ENCODE results near the gene SSC5D. TPM values are rescaled to one million over a fixed set of nuclear protein-coding genes. Genes with fewer than 3 reads are reported as not detected.

SSC5D gene
- total RNA-seq, 1 experiment from 2014 or later: 1.5 TPM

- H3K27me3 ChIP-seq (ENCODE audit: insufficient read depth, low read length): no peaks in the 10 kb centered on the region
- RAD21 ChIA-PET (ENCODE audit: low non-redundant PET in 1 of 2, low total read pairs in 2 of 2, uncharacterized antibody in 2 of 2, unreplicated experiment in 2 of 2): no interaction called here
- POLR2A ChIA-PET: no interaction called here
- H3K79me2 ChIP-seq (ENCODE audit: insufficient read depth, low read length): peaks cover 12% of the 10 kb centered on the region; the same call in 1 of the 2 replicates
- H4K20me1 ChIP-seq (ENCODE audit: insufficient read depth): no peaks in the 10 kb centered on the region
- no peak overlapping the region for H3K4me2 ChIP-seq (ENCODE audit: low read length)
- H3K9me2 ChIP-seq (ENCODE audit: insufficient read depth): no peaks in the 10 kb centered on the region
- H3K27ac ChIP-seq (ENCODE audit: low read depth, low read length): no peak overlapping the region
- intact Hi-C loops (cut with micrococcal nuclease): no loop called here
- DNase-seq (ENCODE audit: low read depth, low spot score): no peak
- CTCF ChIA-PET: no interaction called here
- no peaks in the 10 kb centered on the region; a peak in 1 of 4 replicates for H3K36me3 ChIP-seq (ENCODE audit: control insufficient read depth in 1 of 2, insufficient read depth in 2 of 2, low read length in 2 of 2)
- H3K4me1 ChIP-seq (ENCODE audit: control insufficient read depth in 1 of 2, insufficient read depth in 2 of 2, low read length in 2 of 2): peaks cover 9 to 20% of the 10 kb centered on the region in 2 experiments
- no peak overlapping the region for H3K4me3 ChIP-seq (replicated peaks in 1 of 2; ENCODE audit: low read depth in 1 of 2, low read length in 2 of 2)
- TF ChIP-seq CEBPB (IDR thresholded peaks at IDR 0.05; ENCODE audit: low read depth): no peak
- BruUV-seq (replicated peaks): no TSS peak
- no peak for ATAC-seq
- no peak overlapping the region for H3K9ac ChIP-seq (ENCODE audit: low read length)
- no peaks in the 10 kb centered on the region for H3K9me3 ChIP-seq (ENCODE audit: control insufficient read depth in 1 of 2, insufficient read depth in 1 of 2, low read depth in 1 of 2, low read length in 2 of 2)
- H2AFZ ChIP-seq (ENCODE audit: low read depth, low read length, poor library complexity, severe bottlenecking): no peak overlapping the region
Measured at GRCh38 chr19:55459551-55459949, 28.7 kb upstream of the SSC5D start.

- ChIA-PET POLR2A (no interaction called here), CTCF (no interaction called here), RAD21 (ENCODE audit: low non-redundant PET in 1 of 2, low total read pairs in 2 of 2, uncharacterized antibody in 2 of 2, unreplicated experiment in 2 of 2) (no interaction called here)
- H3K9ac ChIP-seq (ENCODE audit: low read length): no peak overlapping the region
- peaks cover 9 to 20% of the 10 kb centered on the region in 2 experiments for H3K4me1 ChIP-seq (ENCODE audit: control insufficient read depth in 1 of 2, insufficient read depth in 2 of 2, low read length in 2 of 2)
- H3K4me3 ChIP-seq (replicated peaks in 1 of 2; ENCODE audit: low read depth in 1 of 2, low read length in 2 of 2): peak overlapping the region; percentile 98 to 99; a peak in 3 of 4 replicates
- no peaks in the 10 kb centered on the region for H3K9me3 ChIP-seq (ENCODE audit: control insufficient read depth in 1 of 2, insufficient read depth in 1 of 2, low read depth in 1 of 2, low read length in 2 of 2)
- intact Hi-C loops (cut with micrococcal nuclease): no loop called here
- H2AFZ ChIP-seq (ENCODE audit: low read depth, low read length, poor library complexity, severe bottlenecking): no peak overlapping the region
- no peaks in the 10 kb centered on the region for H4K20me1 ChIP-seq (ENCODE audit: insufficient read depth)
- H3K27ac ChIP-seq (ENCODE audit: low read depth, low read length): no peak overlapping the region
- no peaks in the 10 kb centered on the region for H3K27me3 ChIP-seq (ENCODE audit: insufficient read depth, low read length)
- H3K9me2 ChIP-seq (ENCODE audit: insufficient read depth): no peaks in the 10 kb centered on the region
- BruUV-seq (replicated peaks): TSS peak; percentile 55
- DNase-seq (ENCODE audit: low read depth, low spot score): no peak
- no peak for ATAC-seq
- peaks cover 12% of the 10 kb centered on the region; the same call in 1 of the 2 replicates for H3K79me2 ChIP-seq (ENCODE audit: insufficient read depth, low read length)
- H3K4me2 ChIP-seq (ENCODE audit: low read length): peak overlapping the region; percentile 98
- H3K36me3 ChIP-seq (ENCODE audit: control insufficient read depth in 1 of 2, insufficient read depth in 2 of 2, low read length in 2 of 2): no peaks in the 10 kb centered on the region; a peak in 1 of 4 replicates
- no peak for TF ChIP-seq FOSL1 (IDR thresholded peaks at IDR 0.05; ENCODE audit: low read depth)
- no peak for TF ChIP-seq CTCF (IDR thresholded peaks at IDR 0.05 in 2 of 3, conservative IDR thresholded peaks at IDR 0.05 in 1 of 3; ENCODE audit: borderline replicate concordance in 1 of 3, insufficient read depth in 1 of 3, low read depth in 2 of 3, low read length in 2 of 3)
- TF ChIP-seq POLR2A (IDR thresholded peaks at IDR 0.05; ENCODE audit: borderline replicate concordance, extremely low read depth, insufficient read depth, insufficient read length): no peak
- TF ChIP-seq ZBTB33 (IDR thresholded peaks at IDR 0.05; ENCODE audit: extremely low read depth, insufficient replicate concordance, low read length): no peak
- TF ChIP-seq JUND (IDR thresholded peaks at IDR 0.05): no peak
- TF ChIP-seq ATF3 (IDR thresholded peaks at IDR 0.05): no peak
- TF ChIP-seq YY1 (IDR thresholded peaks at IDR 0.05; ENCODE audit: extremely low read depth, insufficient replicate concordance, low read depth, low read length): no peak
- no peak for TF ChIP-seq TCF7L2 (IDR thresholded peaks at IDR 0.05; ENCODE audit: borderline replicate concordance, extremely low read depth, insufficient read depth, insufficient read length)
- no peak for TF ChIP-seq SP1 (IDR thresholded peaks at IDR 0.05; ENCODE audit: low read depth)
- TF ChIP-seq ELF1 (IDR thresholded peaks at IDR 0.05; ENCODE audit: borderline replicate concordance, low read depth): no peak
- TF ChIP-seq CBX3 (IDR thresholded peaks at IDR 0.05; ENCODE audit: low read depth): no peak
Measured at GRCh38 chr19:55459950-55460657, 28.1 kb upstream of the SSC5D start.
